Measurements from ENCODE around the gene TFCP2. TPM values are rescaled to one million over a fixed set of nuclear protein-coding genes. Genes with fewer than 3 reads are reported as not detected.

Gene TFCP2
- total and polyA plus RNA-seq, 8 donors, result 24.1 to 57.6 (median 53.3) TPM

DNA sequence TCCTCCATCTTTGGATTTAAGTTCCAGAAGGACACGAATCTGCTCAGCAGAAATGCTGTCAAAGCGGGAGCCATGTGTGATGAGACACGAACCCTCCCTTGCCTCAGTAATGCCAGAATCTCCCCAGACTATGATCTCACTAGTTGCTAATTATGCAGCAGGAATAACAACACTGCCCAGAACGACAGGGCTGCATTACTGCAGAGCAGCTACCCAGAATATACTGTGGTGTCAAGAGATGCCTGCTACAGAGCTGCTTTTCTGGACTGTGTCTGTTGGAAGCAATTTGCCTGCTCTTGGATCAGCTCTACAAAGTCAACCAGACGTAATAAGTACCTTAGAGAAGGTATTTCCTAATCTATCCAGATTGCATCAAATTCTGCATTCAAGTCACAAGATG is 95.0 kb downstream of the TFCP2 start:
- H3K27me3 ChIP-seq, result no peaks in the 10 kb centered on the region
- TF ChIP-seq, protein P1, sequence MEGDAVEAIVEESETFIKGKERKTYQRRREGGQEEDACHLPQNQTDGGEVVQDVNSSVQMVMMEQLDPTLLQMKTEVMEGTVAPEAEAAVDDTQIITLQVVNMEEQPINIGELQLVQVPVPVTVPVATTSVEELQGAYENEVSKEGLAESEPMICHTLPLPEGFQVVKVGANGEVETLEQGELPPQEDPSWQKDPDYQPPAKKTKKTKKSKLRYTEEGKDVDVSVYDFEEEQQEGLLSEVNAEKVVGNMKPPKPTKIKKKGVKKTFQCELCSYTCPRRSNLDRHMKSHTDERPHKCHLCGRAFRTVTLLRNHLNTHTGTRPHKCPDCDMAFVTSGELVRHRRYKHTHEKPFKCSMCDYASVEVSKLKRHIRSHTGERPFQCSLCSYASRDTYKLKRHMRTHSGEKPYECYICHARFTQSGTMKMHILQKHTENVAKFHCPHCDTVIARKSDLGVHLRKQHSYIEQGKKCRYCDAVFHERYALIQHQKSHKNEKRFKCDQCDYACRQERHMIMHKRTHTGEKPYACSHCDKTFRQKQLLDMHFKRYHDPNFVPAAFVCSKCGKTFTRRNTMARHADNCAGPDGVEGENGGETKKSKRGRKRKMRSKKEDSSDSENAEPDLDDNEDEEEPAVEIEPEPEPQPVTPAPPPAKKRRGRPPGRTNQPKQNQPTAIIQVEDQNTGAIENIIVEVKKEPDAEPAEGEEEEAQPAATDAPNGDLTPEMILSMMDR (IDR thresholded peaks at IDR 0.05), result no peak
- peaks cover 7 to 27% of the 10 kb centered on the region in 2 donors for H3K4me1 ChIP-seq
- ATAC-seq (peak; percentile 50), DNase-seq (peak in 1 of 4 donors; percentile 8)
- intact Hi-C loops (cut with DNase I), result no loop called here
- no peak overlapping the region for H3K4me3 ChIP-seq
- H3K27ac ChIP-seq, result no peak overlapping the region
- peaks cover 0 to 15% of the 10 kb centered on the region in 2 donors for H3K36me3 ChIP-seq
- no peaks in the 10 kb centered on the region for H3K9me3 ChIP-seq

DNA sequence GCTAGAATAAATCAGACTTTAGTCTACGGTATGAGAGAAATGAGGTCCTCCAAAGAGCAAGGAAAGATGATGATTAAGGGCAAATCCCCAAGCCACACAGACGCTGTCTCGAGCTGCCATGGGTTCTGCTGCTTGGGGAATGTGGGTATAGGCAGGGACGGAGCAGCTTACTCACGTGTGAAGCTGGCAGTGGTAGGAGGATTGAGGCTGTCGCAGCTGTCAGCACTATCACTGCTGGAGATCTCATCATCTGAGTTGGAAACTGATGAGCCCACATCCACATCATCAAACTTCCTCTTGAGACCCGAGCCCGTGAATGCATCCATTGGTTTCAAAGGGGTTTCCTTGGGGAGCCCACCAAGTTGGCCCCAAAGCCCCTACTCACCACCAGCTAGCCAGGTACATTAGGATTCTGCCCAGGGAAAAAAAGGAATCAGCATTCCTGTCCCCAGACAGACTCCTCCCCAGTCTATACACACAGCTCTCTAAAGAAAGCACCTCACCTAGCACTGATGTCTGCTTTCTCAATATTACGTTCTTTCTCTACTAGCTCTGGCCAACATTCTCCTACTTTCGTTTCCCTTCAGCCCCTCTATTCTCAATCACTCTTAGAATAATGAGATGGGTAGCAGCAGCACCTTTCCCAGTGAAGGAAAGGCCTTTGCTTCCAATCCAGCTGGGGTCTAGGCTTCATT is 96.6 kb downstream of the TFCP2 start:
- no peak for ATAC-seq
- H3K27ac ChIP-seq, result no peak overlapping the region
- H3K4me1 ChIP-seq, result peaks cover 0 to 14% of the 10 kb centered on the region in 2 donors
- H3K27me3 ChIP-seq, result no peaks in the 10 kb centered on the region
- no peaks in the 10 kb centered on the region for H3K9me3 ChIP-seq
- no peak for DNase-seq
- H3K4me3 ChIP-seq, result no peak overlapping the region
- intact Hi-C loops (cut with DNase I), result no loop called here
- peaks cover 0 to 29% of the 10 kb centered on the region in 2 donors for H3K36me3 ChIP-seq
- TF ChIP-seq, protein P1 (IDR thresholded peaks at IDR 0.05), result no peak

DNA sequence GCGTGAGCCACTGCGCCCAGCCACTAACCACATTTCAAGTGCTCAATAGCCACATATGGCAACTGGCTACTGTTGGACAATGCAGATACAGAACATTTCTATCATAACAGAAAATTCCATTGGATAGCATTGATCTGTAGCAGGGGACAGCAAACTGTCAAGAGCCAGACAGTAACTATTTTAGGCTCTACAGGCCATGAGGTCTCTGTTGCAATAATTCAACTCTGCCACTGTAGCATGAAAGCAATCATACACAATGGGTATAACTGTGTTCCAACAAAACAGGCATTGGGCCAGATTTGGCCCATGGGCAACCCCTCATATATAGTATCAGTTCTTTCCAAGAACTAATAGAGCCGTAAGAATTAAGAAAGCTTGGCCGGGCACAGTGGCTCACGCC is 97.5 kb downstream of the TFCP2 start:
- ATAC-seq, result no peak
- Histone ChIP-seq H3K27ac (no peak overlapping the region), H3K4me1 (peaks cover 0 to 13% of the 10 kb centered on the region in 2 donors), H3K4me3 (no peak overlapping the region), H3K9me3 (no peaks in the 10 kb centered on the region), H3K27me3 (no peaks in the 10 kb centered on the region), H3K36me3 (peaks cover 0 to 39% of the 10 kb centered on the region in 2 donors)
- no peak for DNase-seq
- intact Hi-C loops (cut with DNase I), result no loop called here
- TF ChIP-seq, protein P1 (IDR thresholded peaks at IDR 0.05), result no peak

DNA sequence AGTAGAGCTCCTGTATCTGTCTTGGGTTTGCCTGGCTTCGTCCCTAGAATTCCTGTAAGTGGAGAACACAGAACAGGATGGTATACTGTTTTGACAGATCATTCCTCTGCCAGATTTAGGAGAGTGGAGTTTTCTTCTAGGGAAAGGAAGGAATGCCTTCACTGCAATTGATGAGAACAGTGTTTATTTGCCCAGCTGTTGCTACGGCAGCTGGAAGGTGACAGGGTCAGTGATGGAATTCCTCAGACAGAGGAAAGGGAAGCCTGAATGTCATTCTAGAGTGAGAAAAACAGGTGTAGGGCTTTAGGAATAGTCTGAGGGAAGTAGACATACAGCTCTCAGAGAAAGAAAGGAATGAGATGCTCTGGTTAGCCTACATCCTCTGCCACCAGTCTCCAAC is 101.3 kb downstream of the TFCP2 start:
- no peak overlapping the region for H3K4me3 ChIP-seq
- TF ChIP-seq, protein P1 (IDR thresholded peaks at IDR 0.05), result no peak
- ATAC-seq, result no peak
- H3K27ac ChIP-seq, result no peak overlapping the region
- H3K9me3 ChIP-seq, result no peaks in the 10 kb centered on the region
- intact Hi-C loops (cut with DNase I), result no loop called here
- H3K27me3 ChIP-seq, result no peaks in the 10 kb centered on the region
- H3K4me1 ChIP-seq, result peaks cover 0 to 18% of the 10 kb centered on the region in 2 donors
- peaks cover 0 to 73% of the 10 kb centered on the region in 2 donors for H3K36me3 ChIP-seq
- DNase-seq, result no peak

DNA sequence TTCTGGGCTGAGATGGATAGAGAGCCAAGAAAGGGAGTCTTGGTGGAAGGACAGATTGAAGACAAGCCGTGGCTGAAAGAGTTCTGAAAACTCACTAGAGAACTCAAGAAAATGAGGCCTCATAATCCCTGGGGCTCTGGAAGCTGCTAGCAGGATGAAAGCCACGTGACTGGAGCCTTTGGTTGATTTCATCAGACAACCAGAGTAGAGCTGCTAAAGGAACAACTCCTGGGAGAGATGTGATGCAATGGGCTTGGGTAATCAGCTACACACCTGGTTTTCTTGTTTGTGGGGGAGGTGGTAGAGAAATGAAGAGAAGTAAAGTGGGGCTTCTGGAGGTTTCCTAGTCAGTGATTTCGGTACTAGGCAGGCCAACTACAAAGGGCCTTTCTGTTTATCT is 102.9 kb downstream of the TFCP2 start:
- TF ChIP-seq, protein P1 (IDR thresholded peaks at IDR 0.05), result no peak
- DNase-seq (no peak), ATAC-seq (peak; percentile 79)
- H3K4me3 ChIP-seq, result no peak overlapping the region
- H3K27me3 ChIP-seq, result no peaks in the 10 kb centered on the region
- intact Hi-C loops (cut with DNase I), result no loop called here
- H3K27ac ChIP-seq, result no peak overlapping the region
- H3K9me3 ChIP-seq, result no peaks in the 10 kb centered on the region
- H3K36me3 ChIP-seq, result peaks cover 0 to 90% of the 10 kb centered on the region in 2 donors
- H3K4me1 ChIP-seq, result peaks cover 0 to 5% of the 10 kb centered on the region in 2 donors
